GM12865 (cell line): Measurements from ENCODE around the gene EPHA1.

Experiments
- DNase-seq: peaks from one replicate; pipeline ENCODE4 v3.0.0; 2010; ENCODE audit warnings: low read depth
- H3K4me3 ChIP-seq: 2 replicates; pipeline ENCODE4 v1.5.1; 2011; ENCODE audit warnings: mild to moderate bottlenecking, low read depth, low read length, control low read depth
- TF ChIP-seq, protein P1 (sequence below): IDR thresholded peaks from 2 replicates; pipeline ENCODE4 v1.5.1; 2011; ENCODE audit warnings: low read length, control low read depth, low read depth, inconsistent platforms; ENCODE audit not compliant: insufficient read depth; ENCODE audit errors: missing control alignments

EPHA1 gene

DNA sequence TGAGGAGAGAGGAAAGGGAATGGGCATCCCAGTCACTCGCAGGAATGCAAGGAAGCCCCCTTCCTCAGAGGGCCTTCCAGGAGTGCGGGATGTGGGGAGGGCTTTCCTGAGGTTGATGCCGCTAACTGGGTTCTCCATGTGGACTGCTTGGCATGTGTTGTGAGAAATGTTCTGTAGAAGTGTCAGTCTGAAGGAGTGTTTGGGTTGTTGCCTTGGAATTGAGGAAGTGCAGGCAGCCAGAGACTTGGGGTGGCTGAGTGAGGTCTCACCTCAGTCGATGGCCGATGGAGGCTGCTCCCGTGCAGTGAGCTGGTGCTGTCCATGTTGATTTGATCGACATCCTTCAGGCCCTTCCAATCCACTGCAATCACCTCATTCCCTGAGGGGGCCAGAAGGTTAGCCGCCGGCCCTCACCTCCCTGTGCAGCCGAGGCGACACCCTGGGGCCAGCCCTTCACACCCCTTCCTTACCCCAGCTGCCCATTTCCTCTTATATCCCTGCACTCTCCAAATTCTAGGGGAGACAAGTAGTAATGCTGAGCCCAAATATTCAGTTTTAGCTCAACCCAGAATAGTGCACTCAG is 48.8 kb downstream of the EPHA1 start:
- no peak overlapping the region for H3K4me3 ChIP-seq
- TF ChIP-seq, protein P1, sequence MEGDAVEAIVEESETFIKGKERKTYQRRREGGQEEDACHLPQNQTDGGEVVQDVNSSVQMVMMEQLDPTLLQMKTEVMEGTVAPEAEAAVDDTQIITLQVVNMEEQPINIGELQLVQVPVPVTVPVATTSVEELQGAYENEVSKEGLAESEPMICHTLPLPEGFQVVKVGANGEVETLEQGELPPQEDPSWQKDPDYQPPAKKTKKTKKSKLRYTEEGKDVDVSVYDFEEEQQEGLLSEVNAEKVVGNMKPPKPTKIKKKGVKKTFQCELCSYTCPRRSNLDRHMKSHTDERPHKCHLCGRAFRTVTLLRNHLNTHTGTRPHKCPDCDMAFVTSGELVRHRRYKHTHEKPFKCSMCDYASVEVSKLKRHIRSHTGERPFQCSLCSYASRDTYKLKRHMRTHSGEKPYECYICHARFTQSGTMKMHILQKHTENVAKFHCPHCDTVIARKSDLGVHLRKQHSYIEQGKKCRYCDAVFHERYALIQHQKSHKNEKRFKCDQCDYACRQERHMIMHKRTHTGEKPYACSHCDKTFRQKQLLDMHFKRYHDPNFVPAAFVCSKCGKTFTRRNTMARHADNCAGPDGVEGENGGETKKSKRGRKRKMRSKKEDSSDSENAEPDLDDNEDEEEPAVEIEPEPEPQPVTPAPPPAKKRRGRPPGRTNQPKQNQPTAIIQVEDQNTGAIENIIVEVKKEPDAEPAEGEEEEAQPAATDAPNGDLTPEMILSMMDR = no peak
- DNase-seq = no peak

DNA sequence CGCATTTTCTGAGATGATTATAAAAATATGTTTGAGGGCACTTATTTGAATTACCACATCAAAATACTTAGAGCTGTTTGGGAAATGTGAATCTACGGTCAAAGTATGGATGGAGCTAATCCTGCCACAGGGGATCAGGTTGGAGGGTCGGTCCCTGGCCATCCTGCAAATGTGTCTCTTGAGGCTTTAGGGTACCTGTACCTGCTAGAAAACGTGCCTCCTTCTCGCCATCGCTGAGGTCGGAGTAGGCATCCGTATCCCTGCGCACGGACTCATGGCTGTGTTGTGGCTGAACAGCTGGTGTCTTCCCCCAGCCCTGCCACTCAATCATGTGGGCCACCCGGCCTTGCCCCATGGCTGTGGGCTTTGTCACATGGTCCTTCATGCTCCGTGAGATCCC is 50.0 kb downstream of the EPHA1 start:
- no peak for DNase-seq
- H3K4me3 ChIP-seq = no peak overlapping the region
- TF ChIP-seq, protein P1 = no peak

DNA sequence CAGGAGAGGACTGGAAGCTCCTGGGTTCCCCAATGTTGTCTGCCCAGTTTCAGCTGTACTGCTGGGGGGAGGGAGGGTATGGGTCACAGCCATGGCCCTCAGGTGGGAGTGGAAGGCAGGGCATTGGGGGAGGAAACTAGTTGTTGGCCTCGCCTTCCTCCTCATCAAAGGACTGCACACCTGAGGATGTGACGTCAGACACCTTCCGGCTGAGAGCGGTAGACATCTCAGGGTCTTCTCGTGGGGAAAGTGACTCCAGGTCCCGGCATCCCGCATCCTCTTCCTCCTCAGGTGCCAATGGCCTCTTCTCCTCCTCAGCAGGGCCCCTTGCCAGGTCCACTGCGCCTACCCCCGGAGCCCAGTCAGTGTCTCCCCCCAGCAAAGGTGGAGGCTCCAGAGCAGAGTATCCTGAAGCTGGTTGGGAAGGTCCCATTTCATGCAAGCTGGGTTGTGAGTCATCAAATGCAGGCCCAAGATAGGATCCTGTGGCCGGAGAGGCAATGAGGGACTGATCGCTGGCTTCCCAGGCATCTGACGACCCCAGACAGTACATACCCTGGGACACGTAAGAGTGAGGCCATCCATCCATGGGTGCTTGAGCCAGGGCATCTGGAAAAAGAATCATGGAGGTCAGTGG is 52.1 kb downstream of the EPHA1 start:
- no peak overlapping the region for H3K4me3 ChIP-seq
- no peak for DNase-seq
- TF ChIP-seq, protein P1 = no peak

DNA sequence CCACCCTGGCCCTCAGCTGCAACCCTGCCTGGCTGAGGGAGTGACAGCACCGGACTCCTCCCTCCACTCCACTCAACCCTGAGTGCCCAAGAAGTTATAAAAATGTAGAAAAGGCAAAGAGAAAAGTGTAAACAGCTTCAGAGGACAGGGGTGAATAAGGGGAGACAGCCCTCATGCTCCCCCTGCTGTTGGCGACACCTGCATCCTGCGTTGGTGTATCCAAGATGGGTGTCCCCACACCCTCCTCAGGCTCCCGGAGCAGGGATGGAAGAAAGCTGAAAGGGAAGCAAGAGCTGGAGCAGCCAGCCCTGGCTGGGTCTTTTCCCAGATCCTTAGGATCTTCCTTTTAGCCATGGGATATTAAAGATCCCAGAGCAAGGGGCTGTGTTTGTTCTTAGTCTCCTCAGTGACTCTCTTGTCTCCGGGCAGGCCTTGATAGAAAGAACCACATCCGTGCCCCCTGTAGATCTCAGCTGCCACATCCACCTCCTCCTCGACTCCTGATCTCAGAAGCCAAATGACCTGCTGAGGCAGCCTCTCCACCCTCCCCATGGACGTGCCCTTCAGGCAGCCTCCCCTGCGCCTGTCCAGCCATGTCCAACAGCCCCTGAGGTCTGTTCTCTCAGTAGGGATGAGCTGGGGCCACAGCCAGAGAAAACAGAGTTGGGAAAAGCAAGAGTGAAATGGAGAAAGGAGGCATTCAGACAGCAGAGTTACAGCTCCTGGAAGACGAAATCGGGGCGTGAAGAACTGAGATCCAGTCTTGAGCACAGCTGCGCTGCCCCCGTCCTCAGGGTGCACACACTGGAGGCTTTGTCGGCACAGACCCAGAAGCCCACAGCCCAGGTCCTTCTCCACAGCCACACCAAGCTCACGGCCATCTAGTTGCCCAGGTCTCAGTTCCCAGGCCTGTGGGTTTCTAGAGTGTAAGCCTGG is 52.9 kb downstream of the EPHA1 start:
- no peak overlapping the region for H3K4me3 ChIP-seq
- no peak for DNase-seq
- TF ChIP-seq, protein P1 = no peak

DNA sequence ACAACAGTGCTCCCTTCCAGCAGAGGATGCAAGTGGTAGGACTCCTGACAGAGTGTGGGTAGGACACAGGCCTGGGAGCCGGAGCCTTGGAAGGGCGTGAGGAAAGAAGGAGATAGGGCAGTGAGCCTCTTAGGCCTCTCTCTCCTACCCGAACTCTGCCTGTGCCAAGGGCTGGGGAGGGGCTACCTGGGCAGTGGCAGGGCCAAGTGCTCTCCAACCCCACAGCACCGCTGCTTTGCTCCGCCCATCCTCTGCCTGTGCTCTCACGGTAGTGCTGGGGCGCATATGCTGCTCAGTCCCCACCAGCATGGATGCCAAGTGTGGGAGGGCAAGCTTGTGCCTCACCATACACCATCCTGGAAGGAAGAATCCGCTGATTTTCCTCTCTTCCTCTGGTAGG is 53.7 kb downstream of the EPHA1 start:
- H3K4me3 ChIP-seq = no peak overlapping the region
- TF ChIP-seq, protein P1 = no peak
- DNase-seq = no peak

DNA sequence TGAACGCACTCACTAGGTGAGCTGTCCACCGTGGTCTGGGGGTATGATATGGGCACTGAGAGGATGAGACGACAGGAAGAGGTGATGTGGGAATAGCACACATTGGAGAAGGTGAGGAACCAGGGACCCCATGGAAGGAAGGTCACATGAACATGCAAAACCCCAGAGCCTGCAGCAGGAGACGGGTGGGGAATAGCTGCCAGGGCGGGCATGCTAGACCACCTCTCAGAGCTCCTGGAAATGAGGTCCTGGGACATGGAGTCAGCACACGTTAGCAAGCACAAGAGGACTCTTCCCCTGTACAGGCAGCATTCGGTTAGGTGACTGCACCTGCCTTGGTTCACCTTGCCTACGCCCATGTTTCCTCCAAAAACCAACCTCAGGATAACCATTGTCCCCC is 54.3 kb downstream of the EPHA1 start:
- H3K4me3 ChIP-seq = no peak overlapping the region
- DNase-seq = no peak
- TF ChIP-seq, protein P1 = no peak
